CD14-positive monocyte (primary cell): ENCODE data around the gene GCKR. TPM values are rescaled to one million over a fixed set of nuclear protein-coding genes. Genes with fewer than 3 reads are reported as not detected.
"Not testable (repeated sequence)": the region's sequence is repeated elsewhere in the genome, so short reads cannot be mapped to it uniquely, and the experiment has no call there.

Source experiments
- DNase-seq, 3 donors: peaks; one replicate each; pipeline ENCODE4 v3.0.0-alpha.2; 2011 to 2022
- H2AFZ ChIP-seq: 2 replicates; pipeline ENCODE4 v1.6.0; 2012; ENCODE audit warnings: mild to moderate bottlenecking, low read depth, low read length, inconsistent platforms; ENCODE audit not compliant: insufficient read depth, poor library complexity, severe bottlenecking
- H3K27ac ChIP-seq, 2 donors: 1 replicate in 1 of 2; 2 replicates in 1 of 2; pipeline ENCODE4 v1.5.1; 2012 to 2013; ENCODE audit warnings: low read length in 2 of 2, control low read depth in 1 of 2, inconsistent platforms in 1 of 2, low read depth in 1 of 2, mild to moderate bottlenecking in 1 of 2
- H3K27me3 ChIP-seq, 2 donors: one replicate each; pipeline versions ENCODE4 v1.6.0 to v1.6.1; 2011 to 2013; ENCODE audit warnings: low read length in 2 of 2; ENCODE audit not compliant: control insufficient read depth in 2 of 2, insufficient read depth in 2 of 2
- H3K36me3 ChIP-seq, 2 donors: replicated peaks in 1 of 2; 1 replicate in 1 of 2; 2 replicates in 1 of 2; pipeline versions ENCODE4 v1.5.1 to v1.6.1; 2012 to 2013; ENCODE audit warnings: low read length in 2 of 2, control low read depth in 1 of 2, inconsistent platforms in 1 of 2, mild to moderate bottlenecking in 1 of 2; ENCODE audit not compliant: insufficient read depth in 2 of 2, control insufficient read depth in 1 of 2
- H3K4me1 ChIP-seq, 2 donors: 1 replicate in 1 of 2; 2 replicates in 1 of 2; pipeline versions ENCODE4 v1.5.1 to v1.6.1; 2012 to 2013; ENCODE audit warnings: low read length in 2 of 2, control low read depth in 1 of 2, inconsistent platforms in 1 of 2, mild to moderate bottlenecking in 1 of 2, moderate library complexity in 1 of 2; ENCODE audit not compliant: insufficient read depth in 2 of 2, control insufficient read depth in 1 of 2
- H3K4me2 ChIP-seq: replicated peaks from 2 replicates; pipeline ENCODE3; 2012; ENCODE audit warnings: low read length, moderate library complexity, mild to moderate bottlenecking; ENCODE audit not compliant: poor library complexity, severe bottlenecking; ENCODE audit errors: extremely low read depth
- H3K4me3 ChIP-seq, 3 experiments: fragments of 200-600 bp in 1 of 3; sonication (generic) in 1 of 3; replicated peaks in 1 of 3; 1 replicate in 2 of 3; 2 replicates in 1 of 3; pipeline ENCODE4 v1.5.1; 2011 to 2013; ENCODE audit warnings: low read length in 3 of 3, mild to moderate bottlenecking in 3 of 3, control low read depth in 2 of 3, low read depth in 2 of 3, inconsistent platforms in 1 of 3, moderate library complexity in 1 of 3
- H3K79me2 ChIP-seq: 2 replicates; pipeline ENCODE4 v1.6.0; 2012; ENCODE audit warnings: mild to moderate bottlenecking, control low read depth, inconsistent platforms, low read length, moderate library complexity; ENCODE audit not compliant: insufficient read depth
- H3K9ac ChIP-seq: 2 replicates; pipeline ENCODE4 v1.6.0; 2017; ENCODE audit warnings: low read length, mild to moderate bottlenecking; ENCODE audit not compliant: insufficient read depth, poor library complexity, severe bottlenecking
- H3K9me3 ChIP-seq, 2 donors: replicated peaks in 1 of 2; 1 replicate in 1 of 2; 2 replicates in 1 of 2; pipeline versions ENCODE4 v1.5.1 to v1.6.1; 2012 to 2013; ENCODE audit warnings: low read length in 2 of 2, control low read depth in 1 of 2; ENCODE audit not compliant: control insufficient read depth in 1 of 2, insufficient read depth in 1 of 2
- H4K20me1 ChIP-seq: 2 replicates; pipeline ENCODE4 v1.6.0; 2012; ENCODE audit warnings: mild to moderate bottlenecking, low read length, control low read depth, moderate library complexity; ENCODE audit not compliant: insufficient read depth
- H3K27ac Mint-ChIP-seq, 7 donors: one replicate each; pipeline ENCODE4 v1.8.0; 2020; ENCODE audit warnings: mild to moderate bottlenecking in 7 of 7, mixed read lengths in 7 of 7, moderate library complexity in 6 of 7, inconsistent platforms in 2 of 7
- H3K27me3 Mint-ChIP-seq, 3 donors: one replicate each; pipeline ENCODE4 v1.8.0; 2021 to 2022; ENCODE audit warnings: low read depth in 3 of 3, mild to moderate bottlenecking in 3 of 3, mixed read lengths in 3 of 3, moderate library complexity in 3 of 3, inconsistent platforms in 1 of 3
- H3K36me3 Mint-ChIP-seq, 2 donors: one replicate each; pipeline ENCODE4 v1.8.0; 2020; ENCODE audit warnings: mixed read lengths in 2 of 2, inconsistent platforms in 1 of 2, mild to moderate bottlenecking in 1 of 2
- H3K4me1 Mint-ChIP-seq: one replicate; pipeline ENCODE4 v1.8.0; 2020; ENCODE audit warnings: mild to moderate bottlenecking, mixed read lengths
- H3K4me3 Mint-ChIP-seq, 2 donors: one replicate each; pipeline ENCODE4 v1.8.0; 2020; ENCODE audit warnings: mild to moderate bottlenecking in 2 of 2, mixed read lengths in 2 of 2, moderate library complexity in 1 of 2
- H3K9me3 Mint-ChIP-seq, 7 donors: one replicate each; pipeline ENCODE4 v1.8.0; 2020 to 2022; ENCODE audit warnings: mixed read lengths in 7 of 7, mild to moderate bottlenecking in 6 of 7, moderate library complexity in 6 of 7, inconsistent platforms in 2 of 7
- WGBS: methylation state at CpG from one replicate; pipeline ENCODE4 v1.1.5; 2013; ENCODE audit warnings: missing lambda C conversion rate; ENCODE audit not compliant: insufficient coverage; 5-methylcytosine and 5-hydroxymethylcytosine counted together
- intact Hi-C, 2 donors: fragments of 100-400 bp; cut with micrococcal nuclease; formaldehyde crosslinking; loops; one replicate each; pipeline versions ENCODE4 v1.15.0 to v1.15.1; 2023
- polyA plus RNA-seq, 3 donors: library from polyadenylated mRNA; depleted of rRNA in 1 of 3; unstranded in 2 of 3; stranded (reverse) in 1 of 3; fragments of 300-500 nt in 2 of 3; fragments of >200 nt in 1 of 3; fragmentation: Illumina TruSeq in 2 of 3; gene quantifications; 1 replicate in 2 of 3; 2 replicates in 1 of 3; pipeline ENCODE4 v1.2.3, GENCODE V29; 2012 to 2021
- TF ChIP-seq, protein P1 (sequence below): fragments of 200-600 bp; IDR thresholded peaks from one replicate; pipeline ENCODE4 v1.8.0; 2022; ENCODE audit warnings: antibody characterized with exemption, mild to moderate bottlenecking

GCKR gene
- polyA plus RNA-seq, 3 donors: not detected

DNA sequence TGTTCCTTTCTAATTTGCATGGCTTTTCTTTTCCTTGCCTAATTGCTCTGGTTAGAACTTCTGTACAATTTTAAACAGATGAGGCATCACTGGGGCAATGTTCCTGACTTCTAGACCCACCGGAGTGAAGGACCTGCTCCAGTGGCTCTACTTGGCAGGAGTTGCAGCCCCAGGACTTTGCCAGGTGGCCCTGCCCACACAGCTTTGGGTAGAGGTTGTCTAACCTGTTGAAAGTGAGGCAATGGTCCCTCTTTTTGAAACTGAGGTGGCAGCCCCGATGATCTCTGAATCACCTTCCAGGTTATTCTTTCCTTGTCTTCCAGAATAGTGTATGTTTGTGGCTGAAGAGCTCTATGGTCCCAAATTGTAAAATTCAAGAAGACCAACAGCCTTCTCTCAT lies 56.3 kb downstream of the GCKR start:
- Histone ChIP-seq H3K4me3 (no peak overlapping the region), H3K4me2 (no peak overlapping the region), H3K79me2 (no peaks in the 10 kb centered on the region), H3K9me3 (no peaks in the 10 kb centered on the region), H2AFZ (no peak overlapping the region), H3K27ac (no peak overlapping the region), H3K27me3 (peaks cover 4% of the 10 kb centered on the region in 2 donors), H3K9ac (no peak overlapping the region), H4K20me1 (no peaks in the 10 kb centered on the region), H3K36me3 (no peaks in the 10 kb centered on the region), H3K4me1 (no peaks in the 10 kb centered on the region)
- Mint-ChIP-seq H3K9me3 (peaks cover 0 to 3% (median 0%) of the 10 kb centered on the region in 7 donors), H3K27me3 (peaks cover 9 to 25% (median 20%) of the 10 kb centered on the region in 3 donors), H3K27ac (no peak overlapping the region), H3K36me3 (no peaks in the 10 kb centered on the region), H3K4me1 (no peaks in the 10 kb centered on the region), H3K4me3 (no peak overlapping the region)
- WGBS: no CpG with 5 or more reads among the region's 2 CpGs
- TF ChIP-seq, protein P1, sequence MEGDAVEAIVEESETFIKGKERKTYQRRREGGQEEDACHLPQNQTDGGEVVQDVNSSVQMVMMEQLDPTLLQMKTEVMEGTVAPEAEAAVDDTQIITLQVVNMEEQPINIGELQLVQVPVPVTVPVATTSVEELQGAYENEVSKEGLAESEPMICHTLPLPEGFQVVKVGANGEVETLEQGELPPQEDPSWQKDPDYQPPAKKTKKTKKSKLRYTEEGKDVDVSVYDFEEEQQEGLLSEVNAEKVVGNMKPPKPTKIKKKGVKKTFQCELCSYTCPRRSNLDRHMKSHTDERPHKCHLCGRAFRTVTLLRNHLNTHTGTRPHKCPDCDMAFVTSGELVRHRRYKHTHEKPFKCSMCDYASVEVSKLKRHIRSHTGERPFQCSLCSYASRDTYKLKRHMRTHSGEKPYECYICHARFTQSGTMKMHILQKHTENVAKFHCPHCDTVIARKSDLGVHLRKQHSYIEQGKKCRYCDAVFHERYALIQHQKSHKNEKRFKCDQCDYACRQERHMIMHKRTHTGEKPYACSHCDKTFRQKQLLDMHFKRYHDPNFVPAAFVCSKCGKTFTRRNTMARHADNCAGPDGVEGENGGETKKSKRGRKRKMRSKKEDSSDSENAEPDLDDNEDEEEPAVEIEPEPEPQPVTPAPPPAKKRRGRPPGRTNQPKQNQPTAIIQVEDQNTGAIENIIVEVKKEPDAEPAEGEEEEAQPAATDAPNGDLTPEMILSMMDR: no peak
- DNase-seq: no peak
- intact Hi-C loops: no loop called here

- H3K4me3 Mint-ChIP-seq, H2AFZ ChIP-seq, DNase-seq, H3K27ac Mint-ChIP-seq, H4K20me1 ChIP-seq, H3K4me1 ChIP-seq, H3K9me3 Mint-ChIP-seq, H3K4me1 Mint-ChIP-seq, H3K9ac ChIP-seq, H3K36me3 Mint-ChIP-seq, intact Hi-C loops, H3K4me3 ChIP-seq, H3K79me2 ChIP-seq, H3K9me3 ChIP-seq, H3K4me2 ChIP-seq, H3K27me3 ChIP-seq, H3K36me3 ChIP-seq, H3K27ac ChIP-seq: not testable (repeated sequence)
- peaks cover 9 to 29% (median 19%) of the 10 kb centered on the region in 3 donors for H3K27me3 Mint-ChIP-seq
- no CpG with 5 or more reads among the region's 3 CpGs for WGBS
Observed at GRCh38 chr2:27554451-27554850, 57.8 kb downstream of the GCKR start.
